GM18502 (cell line): ENCODE measurements around the gene AP1G2.
A peak's percentile ranks its signal among the peaks of the same experiment; 100 is the strongest.
"Not testable (repeated sequence)": the region's sequence is repeated elsewhere in the genome, so short reads cannot be mapped to it uniquely, and the experiment has no call there.

ENCODE experiments used
- ATAC-seq: cut with Tn5 transposase; IDR thresholded peaks from one replicate; pipeline ENCODE4 v1.9.1; 2021; ENCODE audit warnings: mild to moderate bottlenecking; ENCODE audit not compliant: unreplicated experiment, poor library complexity

Gene AP1G2

DNA sequence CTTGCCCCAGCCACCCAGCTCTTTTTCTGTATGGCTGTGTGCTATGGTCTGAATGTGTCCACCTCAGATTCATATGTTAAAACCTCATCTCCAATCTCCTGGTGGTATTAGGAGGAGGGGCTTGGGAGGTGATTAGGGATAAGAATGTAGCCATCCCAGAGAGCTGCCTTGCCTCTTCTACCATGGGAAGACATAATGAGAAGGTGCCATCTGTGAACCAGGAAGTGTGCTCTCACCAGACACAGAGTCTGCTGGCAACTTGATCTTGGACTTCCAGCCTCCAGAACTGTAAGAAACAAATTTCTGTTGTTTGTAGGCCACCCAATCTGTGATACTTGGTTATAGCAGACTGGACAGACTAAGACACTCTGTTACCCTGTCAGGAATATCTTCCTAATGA lies 33.8 kb upstream of the AP1G2 start:
- no peak for ATAC-seq

GRCh38 chr14:23600806-23601205 lies 33.2 kb upstream of the AP1G2 start:
- no peak for ATAC-seq

- ATAC-seq, result no peak
Observed at GRCh38 chr14:23600322-23600707, 32.7 kb upstream of the AP1G2 start.

- not testable (repeated sequence) for ATAC-seq
Observed at GRCh38 chr14:23594191-23594590, 26.6 kb upstream of the AP1G2 start.

DNA sequence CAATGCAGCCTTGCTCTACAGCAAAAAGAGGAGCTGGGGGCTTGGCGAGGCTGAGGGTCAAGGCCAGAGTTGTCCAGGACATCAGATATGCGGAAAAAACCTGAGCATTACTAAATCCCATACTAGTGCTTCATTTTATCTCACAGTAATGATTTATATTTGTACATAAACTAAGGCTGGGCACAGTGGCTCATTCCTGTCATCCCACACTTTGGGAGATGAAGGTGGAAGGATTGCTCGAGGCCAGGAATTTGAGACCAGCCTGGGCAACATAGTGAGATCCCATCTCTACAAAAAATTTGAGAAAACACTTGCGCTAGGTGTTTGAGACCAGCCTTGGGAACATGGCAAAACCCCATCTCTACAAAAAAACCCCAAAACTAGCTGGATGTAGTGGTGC lies 22.6 kb upstream of the AP1G2 start:
- ATAC-seq, result no peak

GRCh38 chr14:23589606-23590005 lies 22.0 kb upstream of the AP1G2 start:
- no peak for ATAC-seq

- peak; percentile 98 for ATAC-seq
Observed at GRCh38 chr14:23588884-23589598, 21.4 kb upstream of the AP1G2 start.

DNA sequence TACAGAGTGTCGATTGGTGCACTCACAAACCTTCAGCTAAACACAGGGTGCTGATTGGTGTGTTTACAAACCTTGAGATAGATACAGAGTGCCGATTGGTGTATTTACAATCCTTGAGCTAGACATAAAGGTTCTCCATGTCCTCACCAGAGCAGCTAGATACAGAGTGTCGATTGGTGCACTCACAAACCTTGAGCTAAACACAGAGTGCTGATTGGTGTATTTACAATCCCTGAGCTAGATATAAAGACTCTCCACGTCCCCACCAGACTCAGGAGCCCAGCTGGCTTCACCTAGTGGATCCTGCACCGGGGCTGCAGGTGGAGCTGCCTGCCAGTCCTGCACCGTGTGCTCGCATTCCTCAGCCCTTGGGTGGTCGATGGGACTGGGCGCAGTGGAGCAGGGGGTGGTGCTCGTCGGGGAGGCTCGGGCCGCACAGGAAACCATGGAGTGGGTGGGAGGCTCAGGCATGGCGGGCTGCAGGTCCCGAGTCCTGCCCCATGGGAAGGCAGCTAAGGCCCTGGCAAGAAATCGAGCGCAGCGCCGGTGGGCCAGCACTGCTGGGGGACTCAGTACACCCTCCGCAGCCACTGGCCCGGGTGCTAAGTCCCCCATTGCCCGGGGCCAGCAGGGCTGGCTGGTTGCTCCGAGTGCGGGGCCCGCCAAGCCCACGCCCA lies 17.1 kb upstream of the AP1G2 start:
- not testable (repeated sequence) for ATAC-seq

DNA sequence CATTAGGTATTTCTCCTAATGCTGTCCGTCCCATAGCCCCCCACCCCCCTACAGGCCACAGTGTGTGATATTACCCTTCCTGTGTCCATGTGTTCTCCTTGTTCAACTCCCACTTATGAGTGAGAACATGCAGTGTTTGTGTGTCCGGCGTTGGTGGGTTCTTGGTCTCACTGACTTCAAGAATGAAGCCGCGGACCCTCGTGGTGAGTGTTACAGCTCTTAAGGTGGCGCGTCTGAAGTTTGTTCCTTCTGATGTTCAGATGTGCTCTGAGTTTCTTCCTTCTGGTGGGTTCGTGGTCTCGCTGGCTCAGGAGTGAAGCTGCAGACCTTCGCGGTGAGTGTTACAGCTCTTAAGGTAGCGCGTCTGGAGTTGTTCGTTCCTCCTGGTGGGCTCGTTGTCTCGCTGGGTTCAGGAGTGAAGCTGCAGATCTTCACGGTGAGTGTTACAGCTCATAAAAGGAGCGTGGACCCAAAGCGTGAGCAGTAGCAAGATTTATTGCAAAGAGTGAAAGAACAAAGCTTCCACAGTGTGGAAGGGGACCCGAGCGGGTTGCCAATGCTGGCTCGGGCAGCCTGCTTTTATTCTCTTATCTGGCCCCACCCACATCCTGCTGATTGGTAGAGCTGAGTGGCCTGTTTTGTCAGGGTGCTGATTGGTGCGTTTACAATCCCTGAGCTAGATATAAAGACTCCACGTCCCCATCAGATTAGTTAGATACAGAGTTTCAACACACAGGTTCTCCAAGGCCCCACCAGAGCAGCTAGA lies 16.4 kb upstream of the AP1G2 start:
- not testable (repeated sequence) for ATAC-seq

- no peak for ATAC-seq
Observed at GRCh38 chr14:23582906-23583760, 15.5 kb upstream of the AP1G2 start.

DNA sequence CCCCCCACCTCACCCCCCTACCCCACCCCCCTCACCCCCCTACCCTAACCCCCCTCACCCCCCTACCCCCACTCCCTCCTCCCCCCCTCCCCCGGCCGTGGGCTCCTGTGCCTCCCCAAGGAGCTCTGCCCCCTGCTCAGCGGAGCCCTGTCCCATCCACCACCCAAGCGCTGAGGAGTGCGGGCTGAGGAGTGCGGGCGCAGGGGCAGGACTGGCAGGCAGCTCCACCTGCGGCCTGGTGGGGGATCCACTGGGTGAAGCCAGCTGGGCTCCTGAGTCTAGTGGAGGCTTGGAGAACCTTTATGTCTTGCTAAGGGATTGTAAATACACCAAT lies 13.3 kb upstream of the AP1G2 start:
- no peak for ATAC-seq

DNA sequence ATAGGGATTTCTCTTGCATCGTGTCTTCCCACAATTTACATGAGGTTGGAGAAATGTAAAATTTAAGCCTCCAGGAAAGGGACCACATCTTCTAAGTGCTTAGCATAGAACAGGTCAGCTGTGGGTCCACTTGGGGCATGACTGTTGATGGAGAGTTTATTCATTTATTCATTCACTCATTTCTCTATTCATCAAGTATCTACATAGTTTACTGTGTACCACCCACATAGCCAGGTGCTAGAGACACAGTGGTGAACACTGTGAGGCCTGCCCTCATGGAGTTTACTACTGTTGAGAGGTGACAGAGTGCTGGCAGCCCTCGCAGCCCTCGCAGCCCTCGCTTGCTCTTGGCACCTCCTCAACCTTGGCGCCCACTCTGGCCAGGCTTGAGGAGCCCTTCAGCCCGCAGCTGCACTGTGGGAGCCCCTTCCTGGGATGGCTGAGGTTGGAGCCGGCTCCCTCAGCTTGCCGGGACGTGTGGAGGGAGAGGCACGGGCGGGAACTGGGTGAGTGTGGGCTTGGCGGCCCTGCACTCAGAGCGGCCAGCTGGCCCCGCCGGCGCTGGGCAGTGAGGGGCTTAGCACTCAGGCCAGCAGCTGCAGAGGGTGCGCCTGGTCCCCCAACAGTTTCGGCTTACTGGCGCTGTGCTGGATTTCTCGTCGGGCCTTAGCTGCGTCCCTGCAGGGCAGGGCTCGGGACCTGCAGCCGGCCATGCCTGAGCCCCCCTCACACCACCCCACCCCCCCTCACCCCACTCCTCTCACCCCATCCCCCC lies 12.7 kb upstream of the AP1G2 start:
- no peak for ATAC-seq

DNA sequence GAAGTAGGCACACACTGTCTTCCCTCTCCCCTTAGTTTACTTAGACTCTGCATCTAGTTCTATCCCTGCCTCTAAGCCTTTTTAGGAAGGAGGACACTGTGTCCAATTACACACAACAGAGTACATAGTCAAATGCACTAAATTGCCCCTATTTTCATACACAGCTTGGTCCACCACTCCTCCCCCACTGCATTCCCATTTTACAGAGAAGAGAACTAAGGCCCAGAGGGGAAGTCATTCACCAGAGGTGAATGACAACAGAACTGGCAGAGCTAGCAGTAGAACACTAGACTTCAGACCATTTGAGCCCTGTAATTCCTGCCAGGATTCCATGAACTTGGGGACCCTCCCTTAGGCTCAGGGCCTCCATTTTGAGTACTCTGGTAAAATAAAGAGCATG lies 12.1 kb upstream of the AP1G2 start:
- ATAC-seq, result no peak

DNA sequence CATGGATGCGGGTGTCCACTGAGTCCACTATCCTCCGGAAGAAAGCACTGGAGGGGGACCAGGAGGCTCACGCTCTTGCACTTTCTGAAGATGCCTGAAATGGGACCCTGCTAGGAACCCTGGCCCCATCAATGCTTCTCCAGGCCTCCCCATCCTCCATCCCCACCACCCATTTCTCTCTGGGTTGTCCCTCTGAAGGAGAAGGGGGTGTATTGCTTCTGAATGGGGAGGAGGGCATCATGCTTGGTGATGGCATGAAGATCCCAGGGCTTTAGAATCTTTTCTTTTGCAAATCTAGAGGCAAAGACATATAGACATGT lies 11.7 kb upstream of the AP1G2 start:
- no peak for ATAC-seq

DNA sequence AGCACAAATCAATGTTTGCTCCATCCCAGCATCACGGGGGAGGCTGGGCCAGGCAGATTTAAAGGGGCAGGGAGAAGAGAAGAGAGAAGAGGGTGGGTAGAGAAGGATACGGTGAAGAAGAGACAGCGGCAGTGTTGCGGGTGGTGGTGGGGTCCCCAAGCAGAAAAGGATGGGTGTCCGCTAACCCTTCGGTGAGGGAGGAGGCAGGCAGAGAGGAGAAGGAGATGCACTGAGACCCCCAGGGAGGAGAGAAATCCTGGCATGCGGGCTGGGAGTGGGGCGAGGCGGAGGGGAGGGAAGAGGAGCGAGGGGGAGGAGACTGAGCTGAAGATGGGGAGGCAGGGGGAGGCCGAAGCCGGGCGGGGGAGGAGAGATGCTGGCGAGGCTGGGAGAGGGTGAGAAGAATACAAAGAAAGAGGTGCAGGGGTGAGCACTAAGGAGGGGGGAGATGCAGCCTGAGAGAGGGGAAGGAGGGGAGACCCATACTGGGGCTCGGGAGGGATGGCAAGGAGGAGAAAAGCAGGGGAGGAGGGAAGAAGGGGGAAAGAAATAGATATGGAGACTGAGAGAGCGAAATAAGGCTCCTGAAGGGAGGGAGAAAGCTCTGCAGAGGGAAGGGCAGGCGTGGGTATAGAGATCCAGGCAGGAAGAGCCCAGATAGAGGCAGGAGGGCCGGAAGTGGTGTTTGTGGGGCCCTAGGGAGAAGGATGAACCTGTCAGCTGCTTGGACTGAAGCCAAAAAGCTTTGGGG lies 11.1 kb upstream of the AP1G2 start, which contains the start of gene JPH4:
TSS of gene JPH4 (minus strand) at position 231 of the 751 bp plus-strand sequence. CDS start 1,337 bp downstream, outside the sequence.
- ATAC-seq, result no peak

DNA sequence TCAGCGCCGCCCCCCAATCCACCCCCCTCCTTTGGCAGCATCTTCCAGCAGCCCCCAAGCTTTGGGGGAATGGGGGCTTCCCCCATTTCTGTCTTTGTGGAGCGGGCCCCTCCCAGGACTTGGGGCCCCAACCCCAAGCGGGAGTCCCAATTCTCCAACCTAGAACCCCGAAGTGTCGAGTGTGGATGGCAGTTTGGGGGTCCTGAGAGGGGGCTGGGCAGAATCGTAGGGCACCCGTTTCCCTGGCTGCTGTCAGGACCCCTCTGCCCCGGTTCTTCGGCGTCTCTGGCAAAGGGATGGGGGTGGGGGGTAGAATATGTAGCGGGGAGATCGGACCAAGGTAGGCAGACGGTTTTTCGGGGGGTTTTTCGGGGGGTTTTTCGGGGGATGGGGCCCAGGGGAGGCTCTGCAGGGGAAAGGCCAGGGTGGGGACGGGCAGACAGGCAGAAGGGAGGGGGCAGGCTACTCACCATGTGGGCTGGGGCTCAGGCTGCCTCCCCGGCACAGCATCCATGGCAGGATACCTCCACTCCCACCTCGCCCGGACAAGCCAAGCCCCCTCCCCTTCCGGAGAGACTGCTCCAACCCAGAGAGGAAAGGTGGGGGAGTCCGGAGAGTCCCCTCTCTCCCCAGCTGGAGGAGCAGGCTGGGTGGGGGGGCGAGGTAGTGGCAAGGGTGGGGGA lies 10.3 kb upstream of the AP1G2 start:
- ATAC-seq, result no peak

- ATAC-seq, result no peak
Observed at GRCh38 chr14:23577004-23577681, 9.6 kb upstream of the AP1G2 start.

DNA sequence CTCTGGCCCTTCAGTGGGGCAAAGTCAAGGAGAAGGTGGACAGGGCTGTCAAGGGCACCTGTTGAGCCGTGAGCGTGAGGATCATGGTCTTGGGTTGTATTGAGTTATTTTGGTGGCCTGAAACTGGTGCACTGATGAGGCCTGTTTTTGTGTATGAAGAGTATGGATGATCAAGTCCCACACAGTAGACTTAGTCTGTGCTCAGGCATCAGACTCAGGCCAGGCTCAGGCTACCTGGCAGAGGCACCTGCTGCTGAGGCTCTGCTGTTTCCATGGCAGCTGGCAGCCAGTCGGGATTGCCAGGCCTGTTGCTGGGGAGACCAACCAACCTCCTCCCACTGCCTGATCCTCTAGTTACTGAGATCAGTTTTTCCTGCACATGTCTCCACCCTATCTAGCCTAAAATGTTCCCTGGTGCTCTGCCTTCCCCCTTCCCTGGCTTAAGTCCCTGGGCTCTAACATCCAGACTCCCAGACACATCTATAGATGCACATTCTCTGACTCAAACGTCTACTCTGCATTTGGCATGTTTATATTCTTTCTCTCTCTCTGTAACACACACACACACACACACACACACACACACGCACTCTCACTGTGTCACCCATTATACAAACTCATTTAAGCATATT lies 5.9 kb upstream of the AP1G2 start:
- no peak for ATAC-seq
